Effector memory CD4-positive, alpha-beta T cell (primary cell): Measurements from ENCODE around the gene SEZ6L2.

Experiments used
- DNase-seq, 3 donors: peaks; one replicate each; pipeline ENCODE4 v3.0.0-alpha.2; 2020
- H3K27ac ChIP-seq: 2 replicates; pipeline ENCODE4 v1.7.0; 2013; ENCODE audit warnings: mild to moderate bottlenecking, low read length, moderate library complexity; ENCODE audit not compliant: insufficient read depth, poor library complexity, severe bottlenecking
- H3K27me3 ChIP-seq: replicated peaks from 2 replicates; pipeline ENCODE4 v1.7.0; 2013; ENCODE audit warnings: mild to moderate bottlenecking, low read length; ENCODE audit not compliant: insufficient read depth, control insufficient read depth, poor library complexity, severe bottlenecking
- H3K36me3 ChIP-seq: 2 replicates; pipeline ENCODE4 v1.7.0; 2013; ENCODE audit warnings: mild to moderate bottlenecking, low read length, moderate library complexity; ENCODE audit not compliant: control insufficient read depth, insufficient read depth
- H3K4me1 ChIP-seq: 2 replicates; pipeline ENCODE4 v1.7.0; 2013; ENCODE audit warnings: low read length, mild to moderate bottlenecking; ENCODE audit not compliant: control insufficient read depth, insufficient read depth, poor library complexity, severe bottlenecking
- H3K4me3 ChIP-seq: 2 replicates; pipeline ENCODE4 v1.7.0; 2013; ENCODE audit warnings: low read length, low read depth, mild to moderate bottlenecking; ENCODE audit not compliant: insufficient read depth, poor library complexity, severe bottlenecking
- H3K9me3 ChIP-seq: 2 replicates; pipeline ENCODE4 v1.7.0; 2013; ENCODE audit warnings: mild to moderate bottlenecking, low read length, moderate library complexity; ENCODE audit not compliant: control insufficient read depth

The SEZ6L2 gene

GRCh38 chr16:29900102-29900887 lies 945 bp upstream of the SEZ6L2 start, which contains the start of gene ASPHD1:
ASPHD1 (plus strand) TSS chr16:29900488; CDS start chr16:29900972, 484 bp downstream.
- peak; percentile 48 to 64 (median 63) for DNase-seq
- peaks cover 26% of the 10 kb centered on the region for H3K27me3 ChIP-seq
- peaks cover 15% of the 10 kb centered on the region for H3K4me1 ChIP-seq
- peak within 1 kb of the TSS; percentile 53 for H3K4me3 ChIP-seq
- H3K36me3 ChIP-seq: no peaks in the 10 kb centered on the region
- H3K9me3 ChIP-seq: no peaks in the 10 kb centered on the region
- no peak within 1 kb of the TSS for H3K27ac ChIP-seq

- Histone ChIP-seq H3K27ac (no peak overlapping the region), H3K4me1 (peaks cover 15% of the 10 kb centered on the region), H3K27me3 (peaks cover 26% of the 10 kb centered on the region), H3K4me3 (no peak overlapping the region), H3K36me3 (no peaks in the 10 kb centered on the region), H3K9me3 (no peaks in the 10 kb centered on the region)
- no peak for DNase-seq
These were observed 390 bp downstream of the SEZ6L2 start for GRCh38 chr16:29898804-29899515.

- no peak overlapping the region for H3K27ac ChIP-seq
- H3K4me1 ChIP-seq: peaks cover 15% of the 10 kb centered on the region
- H3K36me3 ChIP-seq: no peaks in the 10 kb centered on the region
- no peak for DNase-seq
- H3K9me3 ChIP-seq: no peaks in the 10 kb centered on the region
- H3K27me3 ChIP-seq: peaks cover 26% of the 10 kb centered on the region
- H3K4me3 ChIP-seq: no peak overlapping the region
These were observed 1.1 kb downstream of the SEZ6L2 start for GRCh38 chr16:29898135-29898803.

- Histone ChIP-seq H3K36me3 (no peaks in the 10 kb centered on the region), H3K27ac (no peak overlapping the region), H3K27me3 (peaks cover 26% of the 10 kb centered on the region), H3K4me3 (no peak overlapping the region), H3K4me1 (peaks cover 15% of the 10 kb centered on the region), H3K9me3 (no peaks in the 10 kb centered on the region)
- DNase-seq: no peak
These were observed 2.0 kb downstream of the SEZ6L2 start for GRCh38 chr16:29897333-29897732.

GRCh38 chr16:29896841-29897240 lies 2.5 kb downstream of the SEZ6L2 start:
- no peak for DNase-seq
- peaks cover 15% of the 10 kb centered on the region for H3K4me1 ChIP-seq
- H3K36me3 ChIP-seq: no peaks in the 10 kb centered on the region
- H3K4me3 ChIP-seq: no peak overlapping the region
- peaks cover 26% of the 10 kb centered on the region for H3K27me3 ChIP-seq
- H3K27ac ChIP-seq: no peak overlapping the region
- no peaks in the 10 kb centered on the region for H3K9me3 ChIP-seq

GRCh38 chr16:29894352-29894751 lies 5.0 kb downstream of the SEZ6L2 start:
- H3K36me3 ChIP-seq: no peaks in the 10 kb centered on the region
- H3K4me3 ChIP-seq: no peak overlapping the region
- H3K27me3 ChIP-seq: peaks cover 25% of the 10 kb centered on the region
- no peak for DNase-seq
- no peak overlapping the region for H3K27ac ChIP-seq
- H3K4me1 ChIP-seq: peaks cover 5% of the 10 kb centered on the region
- H3K9me3 ChIP-seq: no peaks in the 10 kb centered on the region

- Histone ChIP-seq H3K36me3 (no peaks in the 10 kb centered on the region), H3K9me3 (no peaks in the 10 kb centered on the region), H3K4me1 (no peaks in the 10 kb centered on the region), H3K27me3 (peaks cover 17% of the 10 kb centered on the region), H3K4me3 (no peak overlapping the region), H3K27ac (no peak overlapping the region)
- DNase-seq: no peak
These were observed 5.8 kb downstream of the SEZ6L2 start for GRCh38 chr16:29893553-29893952.

- no peaks in the 10 kb centered on the region for H3K9me3 ChIP-seq
- H3K4me3 ChIP-seq: no peak overlapping the region
- H3K27ac ChIP-seq: no peak overlapping the region
- no peaks in the 10 kb centered on the region for H3K4me1 ChIP-seq
- no peak for DNase-seq
- H3K27me3 ChIP-seq: peaks cover 7% of the 10 kb centered on the region
- no peaks in the 10 kb centered on the region for H3K36me3 ChIP-seq
These were observed 6.9 kb downstream of the SEZ6L2 start for GRCh38 chr16:29892458-29892813.

- H3K4me1 ChIP-seq: no peaks in the 10 kb centered on the region
- peaks cover 2% of the 10 kb centered on the region for H3K27me3 ChIP-seq
- no peak overlapping the region for H3K27ac ChIP-seq
- H3K4me3 ChIP-seq: no peak overlapping the region
- DNase-seq: no peak
- H3K9me3 ChIP-seq: no peaks in the 10 kb centered on the region
- no peaks in the 10 kb centered on the region for H3K36me3 ChIP-seq
These were observed 7.6 kb downstream of the SEZ6L2 start for GRCh38 chr16:29891525-29892457.
